GM12878 (cell line): ENCODE data around the gene ITGA3. TPM values are rescaled to one million over a fixed set of nuclear protein-coding genes. Genes with fewer than 3 reads are reported as not detected.

Experiments
- BCLAF1 ChIP-seq: fragments of 450-650 bp; IDR thresholded peaks from 2 replicates; pipeline ENCODE4 v1.6.1; 2017; ENCODE audit warnings: antibody characterized with exemption, mild to moderate bottlenecking, moderate library complexity
- CBX3 ChIP-seq: fragments of 200-600 bp; sonication (generic); IDR thresholded peaks from 2 replicates; pipeline ENCODE4 v1.6.1; 2016; ENCODE audit warnings: low read depth, borderline replicate concordance
- GABPA ChIP-seq: IDR thresholded peaks from 2 replicates; pipeline ENCODE4 v1.6.1; 2014; ENCODE audit warnings: antibody characterized with exemption, low read depth, mild to moderate bottlenecking, inconsistent platforms
- JUND ChIP-seq: IDR thresholded peaks from 2 replicates; pipeline ENCODE4 v1.6.1; 2012; ENCODE audit warnings: low read depth, mild to moderate bottlenecking, low read length, improper control_type of control experiment, moderate library complexity
- KAT2A ChIP-seq: conservative IDR thresholded peaks from 2 replicates; pipeline ENCODE4 v1.6.1; 2011; ENCODE audit warnings: low read depth, low read length; ENCODE audit not compliant: control insufficient read depth
- NR2F1 ChIP-seq: fragments of 450-650 bp; conservative IDR thresholded peaks from 2 replicates; pipeline ENCODE4 v1.6.1; 2017; ENCODE audit warnings: mild to moderate bottlenecking
- PAX8 ChIP-seq: fragments of 450-650 bp; IDR thresholded peaks from 2 replicates; pipeline ENCODE4 v1.6.1; 2017; ENCODE audit warnings: mild to moderate bottlenecking, moderate library complexity
- PML ChIP-seq: IDR thresholded peaks from 2 replicates; pipeline ENCODE4 v1.6.1; 2012; ENCODE audit warnings: low read length, inconsistent platforms
- RAD51 ChIP-seq: fragments of 450-650 bp; IDR thresholded peaks from 2 replicates; pipeline ENCODE4 v1.6.1; 2016; ENCODE audit warnings: moderate library complexity, mild to moderate bottlenecking, inconsistent platforms
- STAT3 ChIP-seq: IDR thresholded peaks from 2 replicates; pipeline ENCODE4 v1.6.1; 2011; ENCODE audit warnings: low read depth, low read length, improper control_type of control experiment
- polyA plus RNA-seq, 11 experiments: library from polyadenylated mRNA; depleted of rRNA in 4 of 11; unstranded in 6 of 11; stranded (reverse) in 5 of 11; fragments of >200 nt; fragmentation: Nextera tagmentation in 4 of 11; fragmentation: Illumina TruSeq in 1 of 11; extraction: Ambion mirVana in 4 of 11; extraction: Trizol in 1 of 11; gene quantifications; 1 replicate in 1 of 11; 2 replicates in 10 of 11; pipeline versions ENCODE4 v1.2.1 to v1.2.3, GENCODE V29; 2011 to 2016; ENCODE audit warnings: inconsistent platforms in 2 of 11, missing spikeins in 2 of 11, low read depth in 1 of 11
- total RNA-seq, 4 experiments: library from RNA; depleted of rRNA in 3 of 4; stranded (reverse); fragments of >200 nt in 3 of 4; fragmentation: Illumina TruSeq in 1 of 4; extraction: Trizol in 1 of 4; gene quantifications; 2 replicates each; pipeline versions ENCODE4 v1.2.1 to v1.2.3, GENCODE V29; 2013 to 2021
- TF ChIP-seq, protein P1 (sequence below): fragments of 450-650 bp; IDR thresholded peaks from 2 replicates; pipeline ENCODE4 v1.6.1; 2017; ENCODE audit warnings: mild to moderate bottlenecking
- TF ChIP-seq, protein P2 (sequence below): IDR thresholded peaks from 2 replicates; pipeline ENCODE4 v1.6.1; 2011; ENCODE audit warnings: low read depth, mild to moderate bottlenecking, low read length, moderate library complexity, borderline replicate concordance; ENCODE audit errors: extremely low read depth
- TF ChIP-seq, protein P3 (sequence below): fragments of 450-650 bp; formaldehyde crosslinking; IDR thresholded peaks from 2 replicates; pipeline ENCODE4 v1.4.0; 2020; ENCODE audit warnings: mild to moderate bottlenecking, moderate library complexity
- TF ChIP-seq, protein P4 (sequence below): fragments of 450-650 bp; IDR thresholded peaks from 2 replicates; pipeline ENCODE4 v1.6.1; 2016; ENCODE audit warnings: mild to moderate bottlenecking

The ITGA3 gene
- total and polyA plus RNA-seq, 10 of the 15 experiments (the other 5 are each of a cell fraction or from before 2014, with no cell fraction given), result 0.29 to 13.4 (median 6.6) TPM

GRCh38 chr17:50097926-50098325 is 42.0 kb downstream of the ITGA3 start (continued):
- TF ChIP-seq, protein P1, sequence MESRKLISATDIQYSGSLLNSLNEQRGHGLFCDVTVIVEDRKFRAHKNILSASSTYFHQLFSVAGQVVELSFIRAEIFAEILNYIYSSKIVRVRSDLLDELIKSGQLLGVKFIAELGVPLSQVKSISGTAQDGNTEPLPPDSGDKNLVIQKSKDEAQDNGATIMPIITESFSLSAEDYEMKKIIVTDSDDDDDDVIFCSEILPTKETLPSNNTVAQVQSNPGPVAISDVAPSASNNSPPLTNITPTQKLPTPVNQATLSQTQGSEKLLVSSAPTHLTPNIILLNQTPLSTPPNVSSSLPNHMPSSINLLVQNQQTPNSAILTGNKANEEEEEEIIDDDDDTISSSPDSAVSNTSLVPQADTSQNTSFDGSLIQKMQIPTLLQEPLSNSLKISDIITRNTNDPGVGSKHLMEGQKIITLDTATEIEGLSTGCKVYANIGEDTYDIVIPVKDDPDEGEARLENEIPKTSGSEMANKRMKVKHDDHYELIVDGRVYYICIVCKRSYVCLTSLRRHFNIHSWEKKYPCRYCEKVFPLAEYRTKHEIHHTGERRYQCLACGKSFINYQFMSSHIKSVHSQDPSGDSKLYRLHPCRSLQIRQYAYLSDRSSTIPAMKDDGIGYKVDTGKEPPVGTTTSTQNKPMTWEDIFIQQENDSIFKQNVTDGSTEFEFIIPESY, result no peak
- TF ChIP-seq, protein P2, sequence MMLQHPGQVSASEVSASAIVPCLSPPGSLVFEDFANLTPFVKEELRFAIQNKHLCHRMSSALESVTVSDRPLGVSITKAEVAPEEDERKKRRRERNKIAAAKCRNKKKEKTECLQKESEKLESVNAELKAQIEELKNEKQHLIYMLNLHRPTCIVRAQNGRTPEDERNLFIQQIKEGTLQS, result no peak
- TF ChIP-seq, protein P3, sequence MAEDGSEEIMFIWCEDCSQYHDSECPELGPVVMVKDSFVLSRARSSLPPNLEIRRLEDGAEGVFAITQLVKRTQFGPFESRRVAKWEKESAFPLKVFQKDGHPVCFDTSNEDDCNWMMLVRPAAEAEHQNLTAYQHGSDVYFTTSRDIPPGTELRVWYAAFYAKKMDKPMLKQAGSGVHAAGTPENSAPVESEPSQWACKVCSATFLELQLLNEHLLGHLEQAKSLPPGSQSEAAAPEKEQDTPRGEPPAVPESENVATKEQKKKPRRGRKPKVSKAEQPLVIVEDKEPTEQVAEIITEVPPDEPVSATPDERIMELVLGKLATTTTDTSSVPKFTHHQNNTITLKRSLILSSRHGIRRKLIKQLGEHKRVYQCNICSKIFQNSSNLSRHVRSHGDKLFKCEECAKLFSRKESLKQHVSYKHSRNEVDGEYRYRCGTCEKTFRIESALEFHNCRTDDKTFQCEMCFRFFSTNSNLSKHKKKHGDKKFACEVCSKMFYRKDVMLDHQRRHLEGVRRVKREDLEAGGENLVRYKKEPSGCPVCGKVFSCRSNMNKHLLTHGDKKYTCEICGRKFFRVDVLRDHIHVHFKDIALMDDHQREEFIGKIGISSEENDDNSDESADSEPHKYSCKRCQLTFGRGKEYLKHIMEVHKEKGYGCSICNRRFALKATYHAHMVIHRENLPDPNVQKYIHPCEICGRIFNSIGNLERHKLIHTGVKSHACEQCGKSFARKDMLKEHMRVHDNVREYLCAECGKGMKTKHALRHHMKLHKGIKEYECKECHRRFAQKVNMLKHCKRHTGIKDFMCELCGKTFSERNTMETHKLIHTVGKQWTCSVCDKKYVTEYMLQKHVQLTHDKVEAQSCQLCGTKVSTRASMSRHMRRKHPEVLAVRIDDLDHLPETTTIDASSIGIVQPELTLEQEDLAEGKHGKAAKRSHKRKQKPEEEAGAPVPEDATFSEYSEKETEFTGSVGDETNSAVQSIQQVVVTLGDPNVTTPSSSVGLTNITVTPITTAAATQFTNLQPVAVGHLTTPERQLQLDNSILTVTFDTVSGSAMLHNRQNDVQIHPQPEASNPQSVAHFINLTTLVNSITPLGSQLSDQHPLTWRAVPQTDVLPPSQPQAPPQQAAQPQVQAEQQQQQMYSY (CRISPR knock-in tag), result no peak
- no peak for TF ChIP-seq RAD51
- TF ChIP-seq CBX3, result no peak
- TF ChIP-seq PAX8, result no peak
- TF ChIP-seq STAT3, result no peak
- TF ChIP-seq, protein P4, sequence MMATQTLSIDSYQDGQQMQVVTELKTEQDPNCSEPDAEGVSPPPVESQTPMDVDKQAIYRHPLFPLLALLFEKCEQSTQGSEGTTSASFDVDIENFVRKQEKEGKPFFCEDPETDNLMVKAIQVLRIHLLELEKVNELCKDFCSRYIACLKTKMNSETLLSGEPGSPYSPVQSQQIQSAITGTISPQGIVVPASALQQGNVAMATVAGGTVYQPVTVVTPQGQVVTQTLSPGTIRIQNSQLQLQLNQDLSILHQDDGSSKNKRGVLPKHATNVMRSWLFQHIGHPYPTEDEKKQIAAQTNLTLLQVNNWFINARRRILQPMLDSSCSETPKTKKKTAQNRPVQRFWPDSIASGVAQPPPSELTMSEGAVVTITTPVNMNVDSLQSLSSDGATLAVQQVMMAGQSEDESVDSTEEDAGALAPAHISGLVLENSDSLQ, result no peak
- TF ChIP-seq JUND, result no peak
- no peak for TF ChIP-seq PML
- TF ChIP-seq GABPA, result no peak
- no peak for TF ChIP-seq KAT2A
- no peak for TF ChIP-seq NR2F1
- no peak for TF ChIP-seq BCLAF1
